Measurements from ENCODE around the gene RASSF4. TPM values are rescaled to one million over a fixed set of nuclear protein-coding genes. Genes with fewer than 3 reads are reported as not detected.
A peak's percentile ranks its signal among the peaks of the same experiment; 100 is the strongest.

RASSF4 gene
- total RNA-seq, 1 experiment from 2014 or later = 2.8 TPM

DNA sequence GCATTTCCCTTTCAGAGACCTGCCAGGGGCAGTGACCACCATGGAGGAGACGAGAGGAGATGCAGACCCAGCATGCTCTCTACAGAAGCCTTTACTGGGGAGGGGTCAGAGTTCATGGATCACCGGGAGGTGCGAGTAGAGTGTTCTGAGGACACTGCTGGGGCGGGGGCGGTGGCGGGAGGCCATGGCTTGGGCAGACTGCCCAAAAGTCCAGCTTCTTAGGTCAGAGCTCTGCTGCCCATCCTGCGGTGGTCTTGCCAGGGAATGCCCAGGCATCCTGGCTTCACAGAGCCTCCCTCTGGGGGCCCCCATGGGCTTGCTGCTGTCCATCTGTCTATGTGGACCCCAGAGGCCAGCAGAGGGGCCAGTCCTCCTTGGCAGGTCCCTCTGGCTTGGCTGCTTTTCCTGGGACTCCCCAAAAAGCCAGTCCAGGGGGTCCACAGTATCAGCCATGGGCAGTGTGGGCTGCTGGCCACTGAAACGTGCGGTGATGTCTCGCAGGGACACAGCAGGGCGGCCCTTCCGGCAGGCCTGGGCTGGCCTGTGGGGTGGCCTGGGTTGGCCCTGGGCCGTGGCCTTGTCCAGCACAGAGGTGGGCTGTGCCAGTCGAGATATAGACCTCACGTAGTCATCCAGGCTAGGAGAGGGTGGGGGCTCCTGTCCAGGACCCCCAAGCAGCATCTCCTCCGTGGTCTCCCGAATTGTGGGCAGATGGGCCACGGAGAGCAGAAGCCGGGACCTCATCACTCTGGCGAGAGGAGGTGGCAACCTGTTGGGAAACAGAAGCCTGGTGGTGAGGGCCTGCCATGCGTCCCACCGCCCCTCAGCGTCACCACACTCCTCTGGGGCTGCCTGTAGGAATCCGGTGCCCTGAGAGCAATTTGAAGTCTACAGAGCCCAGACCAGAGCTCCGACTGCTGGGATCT is 17.9 kb downstream of the RASSF4 start:
- peak overlapping the region; percentile 65 for H3K9ac ChIP-seq (ENCODE audit: low read length)
- BruUV-seq (replicated peaks) = no TSS peak
- no peak for TF ChIP-seq EZH2phosphoT487 (IDR thresholded peaks at IDR 0.05; ENCODE audit: borderline replicate concordance)
- TF ChIP-seq JUND (IDR thresholded peaks at IDR 0.05) = no peak
- no peak for TF ChIP-seq CBX3 (IDR thresholded peaks at IDR 0.05; ENCODE audit: low read depth)
- TF ChIP-seq, protein P1, sequence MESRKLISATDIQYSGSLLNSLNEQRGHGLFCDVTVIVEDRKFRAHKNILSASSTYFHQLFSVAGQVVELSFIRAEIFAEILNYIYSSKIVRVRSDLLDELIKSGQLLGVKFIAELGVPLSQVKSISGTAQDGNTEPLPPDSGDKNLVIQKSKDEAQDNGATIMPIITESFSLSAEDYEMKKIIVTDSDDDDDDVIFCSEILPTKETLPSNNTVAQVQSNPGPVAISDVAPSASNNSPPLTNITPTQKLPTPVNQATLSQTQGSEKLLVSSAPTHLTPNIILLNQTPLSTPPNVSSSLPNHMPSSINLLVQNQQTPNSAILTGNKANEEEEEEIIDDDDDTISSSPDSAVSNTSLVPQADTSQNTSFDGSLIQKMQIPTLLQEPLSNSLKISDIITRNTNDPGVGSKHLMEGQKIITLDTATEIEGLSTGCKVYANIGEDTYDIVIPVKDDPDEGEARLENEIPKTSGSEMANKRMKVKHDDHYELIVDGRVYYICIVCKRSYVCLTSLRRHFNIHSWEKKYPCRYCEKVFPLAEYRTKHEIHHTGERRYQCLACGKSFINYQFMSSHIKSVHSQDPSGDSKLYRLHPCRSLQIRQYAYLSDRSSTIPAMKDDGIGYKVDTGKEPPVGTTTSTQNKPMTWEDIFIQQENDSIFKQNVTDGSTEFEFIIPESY (IDR thresholded peaks at IDR 0.05; ENCODE audit: extremely low read depth, insufficient replicate concordance, low read length) = no peak
- TF ChIP-seq ZFX (IDR thresholded peaks at IDR 0.05) = no peak
- TF ChIP-seq YY1 (IDR thresholded peaks at IDR 0.05; ENCODE audit: extremely low read depth, insufficient replicate concordance, low read depth, low read length) = no peak
- no peak for TF ChIP-seq CEBPB (IDR thresholded peaks at IDR 0.05; ENCODE audit: low read depth)
- no peak for TF ChIP-seq RAD21 (IDR thresholded peaks at IDR 0.05; ENCODE audit: low read depth)
- POLR2A ChIA-PET = interaction anchor here (1.2 to 1.8 kb wide), 4 partner anchors 13 to 40 kb away, joined by 5 to 11 read pairs (median 6); no protein-coding TSS in a partner anchor
- no peak for DNase-seq (ENCODE audit: low read depth, low spot score)
- ATAC-seq = no peak
- intact Hi-C loops (cut with micrococcal nuclease) = loop anchor here (1.0 kb wide), 1 partner anchor 18 kb away; the partner anchor contains the start of gene RASSF4
- CTCF ChIA-PET = interaction anchor here (1.3 kb wide), 1 partner anchor 44 kb away, joined by 4 read pairs; no protein-coding TSS in a partner anchor
- peak overlapping the region in 1 of 2 experiments; percentile 56; a peak in 3 of 4 replicates for H3K4me3 ChIP-seq (replicated peaks in 1 of 2; ENCODE audit: low read depth in 1 of 2, low read length in 2 of 2)
- H3K9me3 ChIP-seq (ENCODE audit: control insufficient read depth in 1 of 2, insufficient read depth in 1 of 2, low read depth in 1 of 2, low read length in 2 of 2) = no peaks in the 10 kb centered on the region
- no peaks in the 10 kb centered on the region for H3K79me2 ChIP-seq (ENCODE audit: insufficient read depth, low read length)
- peak overlapping the region; percentile 89 for H3K4me2 ChIP-seq (ENCODE audit: low read length)
- peak overlapping the region; percentile 20; the same call in 1 of the 2 replicates for H3K27ac ChIP-seq (ENCODE audit: low read depth, low read length)
- RAD21 ChIA-PET (ENCODE audit: low non-redundant PET in 1 of 2, low total read pairs in 2 of 2, uncharacterized antibody in 2 of 2, unreplicated experiment in 2 of 2) = no interaction called here
- H2AFZ ChIP-seq (ENCODE audit: low read depth, low read length, poor library complexity, severe bottlenecking) = no peak overlapping the region
- H3K4me1 ChIP-seq (ENCODE audit: control insufficient read depth in 1 of 2, insufficient read depth in 2 of 2, low read length in 2 of 2) = peaks cover 57 to 73% of the 10 kb centered on the region in 2 experiments
- H3K36me3 ChIP-seq (ENCODE audit: control insufficient read depth in 1 of 2, insufficient read depth in 2 of 2, low read length in 2 of 2) = no peaks in the 10 kb centered on the region
- H4K20me1 ChIP-seq (ENCODE audit: insufficient read depth) = no peaks in the 10 kb centered on the region
- no peaks in the 10 kb centered on the region for H3K27me3 ChIP-seq (ENCODE audit: insufficient read depth, low read length)
- no peaks in the 10 kb centered on the region for H3K9me2 ChIP-seq (ENCODE audit: insufficient read depth)
